Measurements from ENCODE around the gene PPIA. TPM values are rescaled to one million over a fixed set of nuclear protein-coding genes. Genes with fewer than 3 reads are reported as not detected.

The PPIA gene
- polyA plus RNA-seq, 2 of the 4 experiments (the other 2 are of a cell fraction) = 5,366 to 6,488 TPM

DNA sequence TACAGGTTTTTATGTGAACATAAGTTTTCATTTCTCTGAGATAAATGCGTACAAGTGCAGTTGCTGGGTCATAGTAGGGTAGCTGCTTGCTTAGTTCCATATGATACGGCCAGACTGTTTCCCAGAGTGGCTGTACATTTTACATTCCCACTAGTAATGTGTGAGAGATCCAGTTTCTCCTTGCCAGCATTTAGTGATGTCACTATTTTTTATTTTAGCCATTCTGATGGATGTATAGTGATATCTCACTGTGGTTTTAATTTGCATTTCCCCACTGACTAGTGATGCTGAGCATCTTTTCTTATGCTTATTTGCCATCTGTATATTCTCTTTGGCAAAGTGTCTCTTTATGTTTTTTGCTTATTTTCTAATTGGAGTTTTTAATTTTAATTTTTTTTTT, 43.7 kb upstream of the PPIA start:
- TF ChIP-seq FOXS1 (CRISPR knock-in tag; IDR thresholded peaks at IDR 0.05) = no peak
- no peak for TF ChIP-seq NPAS2 (CRISPR knock-in tag; IDR thresholded peaks at IDR 0.05; ENCODE audit: borderline replicate concordance)
- no peak for TF ChIP-seq RCOR1 (IDR thresholded peaks at IDR 0.05; ENCODE audit: low read depth, low read length)
- no peak for TF ChIP-seq RARB (CRISPR knock-in tag; IDR thresholded peaks at IDR 0.05)
- TF ChIP-seq MAFK (IDR thresholded peaks at IDR 0.05; ENCODE audit: partially characterized antibody) = no peak
- TF ChIP-seq HOXA7 (CRISPR knock-in tag; IDR thresholded peaks at IDR 0.05) = no peak
- Histone ChIP-seq H3K4me3 (no peak overlapping the region), H3K9me3 (no peaks in the 10 kb centered on the region), H3K27ac (no peak overlapping the region), H3K4me2 (no peak overlapping the region), H3K4me1 (peaks cover 27% of the 10 kb centered on the region)
- FAIRE-seq = no peak
- ATAC-seq = no peak
- 84% methylated on average over 2 of the region's 2 CpGs for WGBS (ENCODE audit: missing lambda C conversion rate)
- no peak for DNase-seq (ENCODE audit: low read depth in 1 of 2, low spot score in 1 of 2)
- ChIA-PET POLR2A (no interaction called here), CTCF (interaction anchor here (0.6 to 2.0 kb wide), 5 partner anchors 9 to 165 kb away, joined by 3 to 5 read pairs (median 4); partner anchors contain the start of gene H2AZ2)

- ChIA-PET POLR2A (no interaction called here), CTCF (interaction anchor here (1.8 kb wide), 1 partner anchor 93 kb away, joined by 4 read pairs; the partner anchor contains the start of gene H2AZ2)
- no peak for DNase-seq (ENCODE audit: low read depth in 1 of 2, low spot score in 1 of 2)
- Histone ChIP-seq H3K27ac (peak overlapping the region; percentile 27 to 71; a peak in 3 of 6 replicates), H3K4me3 (no peak overlapping the region), H3K4me2 (no peak overlapping the region), H3K9me3 (no peaks in the 10 kb centered on the region), H3K4me1 (peaks cover 20% of the 10 kb centered on the region)
- TF ChIP-seq PHF8 (IDR thresholded peaks at IDR 0.05; ENCODE audit: borderline replicate concordance, low read depth) = no peak
- FAIRE-seq = no peak
- 88% methylated on average over 11 of the region's 11 CpGs for WGBS (ENCODE audit: missing lambda C conversion rate)
- no peak for ATAC-seq
Observed at GRCh38 chr7:44754802-44755697, 41.4 kb upstream of the PPIA start.

GRCh38 chr7:44755698-44756627, 40.5 kb upstream of the PPIA start:
- 90% methylated on average over 16 of the region's 17 CpGs for WGBS (ENCODE audit: missing lambda C conversion rate)
- ATAC-seq (no peak), FAIRE-seq (no peak), DNase-seq (ENCODE audit: low read depth in 1 of 2, low spot score in 1 of 2) (no peak)
- Histone ChIP-seq H3K4me3 (no peak overlapping the region), H3K27ac (peak overlapping the region in 1 of 2 experiments; percentile 71; a peak in 2 of 6 replicates), H3K4me1 (peaks cover 12% of the 10 kb centered on the region; the same call in 2 of the 3 replicates), H3K9me3 (no peaks in the 10 kb centered on the region), H3K4me2 (no peak overlapping the region)
- ChIA-PET POLR2A (no interaction called here), CTCF (interaction anchor here (0.8 to 1.6 kb wide), 3 partner anchors 9 to 168 kb away, joined by 3 to 4 read pairs (median 3); no protein-coding TSS in a partner anchor)
- TF ChIP-seq EHMT2 (IDR thresholded peaks at IDR 0.05; ENCODE audit: low read depth) (no peak), MAZ (IDR thresholded peaks at IDR 0.05; ENCODE audit: borderline replicate concordance, low read depth, low read length) (no peak), POLR2AphosphoS2 (conservative IDR thresholded peaks at IDR 0.05; ENCODE audit: low read length) (no peak)

DNA sequence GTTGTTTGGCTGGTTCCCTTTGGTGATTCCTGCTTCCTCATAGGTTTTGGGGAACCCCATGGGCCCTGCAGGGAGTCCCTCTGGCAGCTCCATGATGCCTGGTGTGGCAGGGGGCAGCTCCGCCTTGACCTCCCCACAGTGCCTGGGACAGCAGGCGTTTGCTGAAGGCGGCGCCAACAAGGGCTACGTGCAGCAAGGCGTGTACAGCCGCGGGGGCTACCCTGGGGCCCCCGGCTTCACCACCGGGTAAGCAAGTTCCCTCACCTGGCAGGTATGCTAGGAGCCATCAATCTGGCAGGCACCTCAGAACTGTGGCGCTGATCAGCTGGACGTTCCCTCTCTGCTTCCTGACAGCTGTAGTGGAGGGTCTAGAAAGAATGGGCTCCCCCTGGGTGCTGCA, 39.6 kb upstream of the PPIA start:
- Histone ChIP-seq H3K4me2 (no peak overlapping the region), H3K9me3 (no peaks in the 10 kb centered on the region), H3K27ac (no peak overlapping the region), H3K4me3 (no peak overlapping the region), H3K4me1 (peaks cover 6% of the 10 kb centered on the region; the same call in 2 of the 3 replicates)
- TF ChIP-seq CBX2 (IDR thresholded peaks at IDR 0.05; ENCODE audit: borderline replicate concordance, low read depth) (no peak), CEBPB (IDR thresholded peaks at IDR 0.05) (no peak), POLR2AphosphoS2 (conservative IDR thresholded peaks at IDR 0.05; ENCODE audit: low read length) (no peak), ZC3H11A (IDR thresholded peaks at IDR 0.05) (no peak), HDAC2 (IDR thresholded peaks at IDR 0.05) (no peak), RFX5 (IDR thresholded peaks at IDR 0.05) (no peak), KDM1A (IDR thresholded peaks at IDR 0.05; ENCODE audit: low read depth) (no peak), CTCF (IDR thresholded peaks at IDR 0.05) (no peak), ELK1 (IDR thresholded peaks at IDR 0.05; ENCODE audit: low read depth, low read length) (no peak)
- ChIA-PET POLR2A (no interaction called here), CTCF (interaction anchor here (0.8 to 1.6 kb wide), 4 partner anchors 8 to 168 kb away, joined by 3 to 4 read pairs (median 3); no protein-coding TSS in a partner anchor)
- WGBS (ENCODE audit: missing lambda C conversion rate) = 95% methylated on average over 12 of the region's 12 CpGs
- no peak for DNase-seq (ENCODE audit: low read depth in 1 of 2, low spot score in 1 of 2)
- FAIRE-seq = no peak
- ATAC-seq = no peak
